IMR-90 (cell line): ENCODE results near the gene NDUFB7. TPM values are rescaled to one million over a fixed set of nuclear protein-coding genes. Genes with fewer than 3 reads are reported as not detected.

Source experiments
- ATAC-seq: fragments of 200-7000 bp; cut with Tn5 transposase; 2 replicates; pipeline ENCODE4 v1.9.1; 2020; ENCODE audit warnings: low read depth, mild to moderate bottlenecking, moderate library complexity
- BruUV-seq: library from RNA; stranded (reverse); fragments of 400-500 nt; replicated peaks from 2 replicates; lab custom pipeline; 2021; lab: Mats Ljungman, UMichigan
- CTCF ChIA-PET: fragments of 300-600 bp; formaldehyde crosslinking; extraction: SDS; loops from one replicate; lab custom pipeline; 2021; ENCODE audit warnings: antibody characterized with exemption; lab: Yijun Ruan, JAX
- POLR2A ChIA-PET: fragments of 300-600 bp; sonication (Branson Sonifier 250); formaldehyde crosslinking; loops from one replicate; lab custom pipeline; 2022; ENCODE audit warnings: antibody characterized with exemption; ENCODE audit not compliant: unreplicated experiment; lab: Charles Lee
- DNase-seq: peaks from one replicate; pipeline ENCODE4 v3.0.0; 2013
- H2AFZ ChIP-seq: replicated peaks from 2 replicates; pipeline ENCODE3; 2013; ENCODE audit warnings: low read length, mild to moderate bottlenecking; ENCODE audit not compliant: poor library complexity
- H2AK5ac ChIP-seq: 2 replicates; pipeline ENCODE4 v1.6.1; 2013; ENCODE audit warnings: low read depth, low read length, inconsistent platforms
- H2AK9ac ChIP-seq: replicated peaks from 2 replicates; pipeline ENCODE3; 2013; ENCODE audit warnings: mild to moderate bottlenecking, low read depth, low read length, moderate library complexity; ENCODE audit not compliant: poor library complexity
- H2BK120ac ChIP-seq: 2 replicates; pipeline ENCODE4 v1.6.1; 2013; ENCODE audit warnings: low read depth, low read length, inconsistent platforms
- H2BK15ac ChIP-seq: 3 replicates; pipeline ENCODE4 v1.6.1; 2013; ENCODE audit warnings: low read depth, low read length, inconsistent platforms
- H2BK20ac ChIP-seq: 2 replicates; pipeline ENCODE4 v1.6.1; 2013; ENCODE audit warnings: low read depth, mild to moderate bottlenecking, inconsistent platforms, low read length, moderate library complexity
- H2BK5ac ChIP-seq: 2 replicates; pipeline ENCODE4 v1.6.1; 2013; ENCODE audit warnings: mild to moderate bottlenecking, low read depth, low read length, inconsistent platforms; ENCODE audit not compliant: poor library complexity, severe bottlenecking
- H3K14ac ChIP-seq: replicated peaks from 2 replicates; pipeline ENCODE4 v1.6.1; 2013; ENCODE audit warnings: low read depth, low read length, inconsistent platforms
- H3K18ac ChIP-seq: 2 replicates; pipeline ENCODE4 v1.6.1; 2013; ENCODE audit warnings: low read depth, low read length, control low read depth
- H3K23ac ChIP-seq: 2 replicates; pipeline ENCODE4 v1.6.1; 2013; ENCODE audit warnings: low read depth, low read length, inconsistent platforms
- H3K27ac ChIP-seq: 2 replicates; pipeline ENCODE4 v1.5.1; 2013; ENCODE audit warnings: mild to moderate bottlenecking, control low read depth, low read length; ENCODE audit not compliant: insufficient read depth
- H3K27me3 ChIP-seq: 2 replicates; pipeline ENCODE4 v1.6.1; 2013; ENCODE audit warnings: low read length; ENCODE audit not compliant: control insufficient read depth, insufficient read depth
- H3K36me3 ChIP-seq: 2 replicates; pipeline ENCODE4 v1.6.1; 2013; ENCODE audit warnings: low read length, mixed read lengths; ENCODE audit not compliant: control insufficient read depth, insufficient read depth
- H3K4ac ChIP-seq: 2 replicates; pipeline ENCODE4 v1.6.1; 2013; ENCODE audit warnings: low read depth, low read length, inconsistent platforms
- H3K4me1 ChIP-seq: 2 replicates; pipeline ENCODE4 v1.6.1; 2013; ENCODE audit warnings: low read length, mixed read lengths; ENCODE audit not compliant: control insufficient read depth, insufficient read depth
- H3K4me2 ChIP-seq: 2 replicates; pipeline ENCODE4 v1.6.1; 2013; ENCODE audit warnings: low read depth, mild to moderate bottlenecking, control low read depth, low read length, moderate library complexity
- H3K4me3 ChIP-seq: 2 replicates; pipeline ENCODE4 v1.5.1; 2013; ENCODE audit warnings: low read depth, mild to moderate bottlenecking, control low read depth, low read length, moderate library complexity; ENCODE audit not compliant: insufficient read depth
- H3K56ac ChIP-seq: 2 replicates; pipeline ENCODE4 v1.6.1; 2013; ENCODE audit warnings: low read length, inconsistent platforms; ENCODE audit not compliant: insufficient read depth; ENCODE audit errors: extremely low read depth
- H3K79me1 ChIP-seq, 2 experiments: 2 replicates each; pipeline ENCODE4 v1.6.1; 2013; ENCODE audit warnings: low read length in 2 of 2, inconsistent platforms in 1 of 2, low read depth in 1 of 2
- H3K9ac ChIP-seq: 2 replicates; pipeline ENCODE4 v1.6.1; 2013; ENCODE audit warnings: low read depth, low read length, control low read depth
- H3K9me1 ChIP-seq: 2 replicates; pipeline ENCODE4 v1.6.1; 2013; ENCODE audit warnings: low read length, inconsistent platforms; ENCODE audit not compliant: insufficient read depth
- H3K9me3 ChIP-seq: 2 replicates; pipeline ENCODE4 v1.6.1; 2013; ENCODE audit warnings: low read length; ENCODE audit not compliant: control insufficient read depth, insufficient read depth
- H4K20me1 ChIP-seq: 2 replicates; pipeline ENCODE4 v1.6.1; 2013; ENCODE audit warnings: low read length, inconsistent platforms; ENCODE audit not compliant: insufficient read depth
- H4K5ac ChIP-seq: 2 replicates; pipeline ENCODE4 v1.6.1; 2013; ENCODE audit warnings: mild to moderate bottlenecking, low read depth, low read length, control low read depth
- H4K8ac ChIP-seq, 2 experiments: 2 replicates each; pipeline ENCODE4 v1.6.1; 2013; ENCODE audit warnings: low read depth in 2 of 2, low read length in 2 of 2, control low read depth in 1 of 2, inconsistent platforms in 1 of 2
- H4K91ac ChIP-seq: 2 replicates; pipeline ENCODE4 v1.6.1; 2013; ENCODE audit warnings: low read depth, low read length, inconsistent platforms; ENCODE audit not compliant: insufficient read depth
- BHLHE40 ChIP-seq: fragments of 150-350 bp; IDR thresholded peaks from 2 replicates; pipeline ENCODE4 v1.6.1; 2016; ENCODE audit warnings: mild to moderate bottlenecking, low read depth, low read length
- CEBPB ChIP-seq: IDR thresholded peaks from 2 replicates; pipeline ENCODE4 v1.6.1; 2012; ENCODE audit warnings: low read depth, low read length, improper control_type of control experiment
- CHD1 ChIP-seq: IDR thresholded peaks from 2 replicates; pipeline ENCODE4 v1.6.1; 2012; ENCODE audit warnings: low read depth, low read length, improper control_type of control experiment
- CTCF ChIP-seq: conservative IDR thresholded peaks from 2 replicates; pipeline ENCODE4 v1.5.1; 2012; ENCODE audit warnings: mild to moderate bottlenecking, low read depth, low read length, improper control_type of control experiment
- FOS ChIP-seq: fragments of 150-350 bp; IDR thresholded peaks from 2 replicates; pipeline ENCODE4 v1.6.1; 2016; ENCODE audit warnings: low read depth, low read length
- MAFK ChIP-seq: IDR thresholded peaks from 2 replicates; pipeline ENCODE4 v1.6.1; 2012; ENCODE audit warnings: low read depth, low read length, improper control_type of control experiment
- MXI1 ChIP-seq: IDR thresholded peaks from 2 replicates; pipeline ENCODE4 v1.6.1; 2012; ENCODE audit warnings: low read depth, mild to moderate bottlenecking, low read length, moderate library complexity, borderline replicate concordance
- POLR2A ChIP-seq: IDR thresholded peaks from 2 replicates; pipeline ENCODE4 v1.6.1; 2012; ENCODE audit warnings: mild to moderate bottlenecking, low read depth, low read length
- RCOR1 ChIP-seq: IDR thresholded peaks from 2 replicates; pipeline ENCODE4 v1.6.1; 2012; ENCODE audit warnings: mild to moderate bottlenecking, low read length, improper control_type of control experiment; ENCODE audit not compliant: insufficient replicate concordance
- RFX5 ChIP-seq: IDR thresholded peaks from 2 replicates; pipeline ENCODE4 v1.8.0; 2012; ENCODE audit warnings: low read depth, mild to moderate bottlenecking, low read length, moderate library complexity
- WGBS, 2 experiments: methylation state at CpG; one replicate each; pipeline versions ENCODE4 v1.1.5 to v1.1.7; 2013; ENCODE audit warnings: missing lambda C conversion rate in 2 of 2; ENCODE audit not compliant: insufficient read length in 1 of 2; ENCODE audit errors: extremely low coverage in 2 of 2; 5-methylcytosine and 5-hydroxymethylcytosine counted together
- dilution Hi-C: fragments of 300-500 bp; cut with HindIII; formaldehyde crosslinking; loops from one replicate; pipeline ENCODE4 v1.14.3; 2018; ENCODE audit warnings: low sequenced_read_pairs; ENCODE audit not compliant: unreplicated experiment
- in situ Hi-C: fragments of 300-500 bp; cut with MboI; formaldehyde crosslinking; loops from 3 replicates; pipeline ENCODE4 v1.14.3; 2019; ENCODE audit warnings: low sequenced_read_pairs, inconsistent platforms, mixed read lengths
- intact Hi-C: fragments of 100-400 bp; cut with micrococcal nuclease; formaldehyde crosslinking; loops from 2 replicates; pipeline ENCODE4 v1.10.0; 2022
- polyA plus RNA-seq, 3 experiments: library from polyadenylated mRNA; depleted of rRNA; stranded (reverse); fragments of >200 nt; gene quantifications; 2 replicates each; pipeline ENCODE4 v1.2.3, GENCODE V29; 2012; ENCODE audit warnings: low replicate concordance in 1 of 3
- total RNA-seq: library from RNA; depleted of rRNA; stranded (reverse); fragments of >200 nt; gene quantifications from 2 replicates; pipeline ENCODE4 v1.2.3, GENCODE V29; 2012
- TF ChIP-seq, protein P1 (sequence below): fragments of 150-350 bp; IDR thresholded peaks from 2 replicates; pipeline ENCODE4 v1.6.1; 2016; ENCODE audit warnings: low read depth, mild to moderate bottlenecking, low read length, moderate library complexity, borderline replicate concordance

Gene NDUFB7
- total and polyA plus RNA-seq, 2 of the 4 experiments (the other 2 are of a cell fraction), result 436 to 523 TPM

GRCh38 chr19:14559916-14560775 lies 11.7 kb downstream of the NDUFB7 start:
- H3K56ac ChIP-seq, result no peak overlapping the region
- H3K9ac ChIP-seq, result no peak overlapping the region
- no TSS peak for BruUV-seq
- peak overlapping the region; percentile 5 for H2AK9ac ChIP-seq
- H3K18ac ChIP-seq, result no peak overlapping the region
- no peak overlapping the region for H3K4me3 ChIP-seq
- peaks cover 10 to 40% of the 10 kb centered on the region in 2 experiments for H3K79me1 ChIP-seq
- dilution Hi-C loops, result no loop called here
- no peak overlapping the region for H2BK120ac ChIP-seq
- peaks cover 4% of the 10 kb centered on the region; the same call in 1 of the 2 replicates for H3K36me3 ChIP-seq
- no peak overlapping the region for H4K5ac ChIP-seq
- no peak overlapping the region for H2BK20ac ChIP-seq
- ChIA-PET CTCF (no interaction called here), POLR2A (no interaction called here)
- peaks cover 10% of the 10 kb centered on the region for H4K20me1 ChIP-seq
- WGBS, 2 experiments, result 86% methylated on average over 5 of the region's 28 CpGs; no CpG with 5 or more reads in 1 of the 2 experiments
- no peak overlapping the region for H3K4me2 ChIP-seq
- peaks cover 7% of the 10 kb centered on the region for H3K9me1 ChIP-seq
- H3K27ac ChIP-seq, result no peak overlapping the region
- DNase-seq (no peak), ATAC-seq (no peak)
- no peaks in the 10 kb centered on the region for H3K27me3 ChIP-seq
- no peak overlapping the region for H2AK5ac ChIP-seq
- H3K9me3 ChIP-seq, result no peaks in the 10 kb centered on the region
- H4K91ac ChIP-seq, result no peak overlapping the region
- no peak overlapping the region for H2AFZ ChIP-seq
- intact Hi-C loops, result no loop called here
- TF ChIP-seq RFX5 (no peak), RCOR1 (no peak), MAFK (no peak), BHLHE40 (no peak), FOS (no peak), CTCF (no peak), POLR2A (no peak), CEBPB (no peak), CHD1 (no peak), MXI1 (no peak)
- TF ChIP-seq, protein P1, sequence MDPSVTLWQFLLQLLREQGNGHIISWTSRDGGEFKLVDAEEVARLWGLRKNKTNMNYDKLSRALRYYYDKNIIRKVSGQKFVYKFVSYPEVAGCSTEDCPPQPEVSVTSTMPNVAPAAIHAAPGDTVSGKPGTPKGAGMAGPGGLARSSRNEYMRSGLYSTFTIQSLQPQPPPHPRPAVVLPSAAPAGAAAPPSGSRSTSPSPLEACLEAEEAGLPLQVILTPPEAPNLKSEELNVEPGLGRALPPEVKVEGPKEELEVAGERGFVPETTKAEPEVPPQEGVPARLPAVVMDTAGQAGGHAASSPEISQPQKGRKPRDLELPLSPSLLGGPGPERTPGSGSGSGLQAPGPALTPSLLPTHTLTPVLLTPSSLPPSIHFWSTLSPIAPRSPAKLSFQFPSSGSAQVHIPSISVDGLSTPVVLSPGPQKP, result no peak
- H3K4ac ChIP-seq, result no peak overlapping the region
- H2BK15ac ChIP-seq, result no peak overlapping the region
- no peak overlapping the region for H2BK5ac ChIP-seq
- peaks cover 8% of the 10 kb centered on the region; the same call in 1 of the 2 replicates for H3K4me1 ChIP-seq
- no peak overlapping the region for H3K23ac ChIP-seq
- no peak overlapping the region for H3K14ac ChIP-seq
- no peak overlapping the region for H4K8ac ChIP-seq
- in situ Hi-C loops, result loop anchor here (25.0 kb wide), 1 partner anchor 877 kb away; the partner anchor contains the start of gene WIZ
